ELF-1 (cell line): ENCODE results near the gene TINAG.

Source experiments
- DNase-seq: peaks from one replicate; pipeline ENCODE4 v3.0.0-alpha.2; 2016; ENCODE audit warnings: low read depth, low spot score

Gene TINAG, protein sequence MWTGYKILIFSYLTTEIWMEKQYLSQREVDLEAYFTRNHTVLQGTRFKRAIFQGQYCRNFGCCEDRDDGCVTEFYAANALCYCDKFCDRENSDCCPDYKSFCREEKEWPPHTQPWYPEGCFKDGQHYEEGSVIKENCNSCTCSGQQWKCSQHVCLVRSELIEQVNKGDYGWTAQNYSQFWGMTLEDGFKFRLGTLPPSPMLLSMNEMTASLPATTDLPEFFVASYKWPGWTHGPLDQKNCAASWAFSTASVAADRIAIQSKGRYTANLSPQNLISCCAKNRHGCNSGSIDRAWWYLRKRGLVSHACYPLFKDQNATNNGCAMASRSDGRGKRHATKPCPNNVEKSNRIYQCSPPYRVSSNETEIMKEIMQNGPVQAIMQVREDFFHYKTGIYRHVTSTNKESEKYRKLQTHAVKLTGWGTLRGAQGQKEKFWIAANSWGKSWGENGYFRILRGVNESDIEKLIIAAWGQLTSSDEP

DNA sequence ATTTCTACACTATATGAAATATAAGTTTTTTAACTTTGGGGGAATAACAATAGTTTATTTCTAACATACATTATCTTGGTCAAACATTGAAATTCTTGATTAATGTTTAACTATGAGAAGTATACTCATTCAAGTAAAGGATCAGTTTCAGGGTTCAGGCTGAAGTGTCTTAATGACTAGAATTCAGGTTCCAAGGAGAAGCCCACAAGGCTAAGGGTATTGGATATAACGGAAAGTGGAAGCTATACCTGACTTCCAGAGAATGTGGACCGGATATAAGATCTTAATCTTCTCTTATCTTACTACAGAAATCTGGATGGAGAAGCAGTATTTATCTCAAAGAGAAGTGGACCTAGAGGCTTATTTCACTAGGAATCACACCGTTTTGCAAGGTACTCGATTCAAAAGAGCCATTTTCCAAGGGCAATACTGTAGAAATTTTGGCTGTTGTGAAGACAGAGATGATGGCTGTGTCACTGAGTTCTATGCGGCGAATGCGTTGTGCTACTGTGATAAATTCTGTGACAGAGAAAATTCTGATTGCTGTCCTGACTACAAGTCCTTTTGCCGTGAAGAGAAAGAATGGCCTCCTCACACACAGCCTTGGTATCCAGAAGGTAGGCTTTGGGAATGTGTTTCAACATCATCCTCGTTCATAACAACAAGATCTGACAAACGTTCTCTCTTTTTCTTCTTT, at the start of gene TINAG:
Gene TINAG, plus strand, starts transcription at position 153 of the 697 bp plus-strand sequence. Its CDS starts 110 bp downstream, at position 263.
- DNase-seq: no peak

DNA sequence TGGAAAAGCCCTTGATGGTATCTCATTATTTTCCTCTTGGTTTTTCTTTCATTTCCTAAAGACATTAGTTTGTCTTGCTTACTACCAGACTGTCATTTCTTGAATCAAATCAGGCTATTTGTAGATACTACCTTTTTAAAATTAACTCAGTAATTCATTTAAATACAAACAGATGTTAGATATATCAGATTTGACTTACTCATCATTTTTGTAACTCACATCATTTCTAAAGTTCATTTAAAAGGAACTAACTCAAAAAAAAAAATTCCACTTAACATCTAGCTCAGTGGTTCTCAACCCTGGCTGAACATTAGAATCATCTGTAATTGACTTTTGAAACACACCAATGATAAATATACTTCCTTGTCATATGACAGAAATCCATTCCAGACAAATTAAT, 48.2 kb upstream of the TINAG start:
- no peak for DNase-seq

DNA sequence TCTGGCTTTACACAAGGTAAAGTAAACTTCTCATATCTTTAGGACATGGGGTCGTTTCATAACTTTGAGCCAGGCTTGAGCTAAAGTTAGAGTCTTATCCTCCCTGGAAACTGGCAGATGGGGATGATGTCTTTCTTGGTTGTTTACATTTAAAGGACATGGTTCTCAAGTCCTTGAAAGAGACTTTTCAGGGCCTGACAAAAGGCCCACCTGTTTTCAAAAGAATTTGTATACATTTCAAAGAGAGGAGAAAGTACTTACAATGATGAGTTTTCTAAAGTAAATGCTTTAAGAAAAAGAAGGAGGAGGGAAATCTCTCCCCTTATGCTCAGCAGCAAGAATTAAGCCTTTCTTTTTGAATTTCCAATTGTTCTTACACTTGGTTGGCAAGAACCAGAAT, 45.7 kb upstream of the TINAG start:
- DNase-seq: peak; percentile 10

DNA sequence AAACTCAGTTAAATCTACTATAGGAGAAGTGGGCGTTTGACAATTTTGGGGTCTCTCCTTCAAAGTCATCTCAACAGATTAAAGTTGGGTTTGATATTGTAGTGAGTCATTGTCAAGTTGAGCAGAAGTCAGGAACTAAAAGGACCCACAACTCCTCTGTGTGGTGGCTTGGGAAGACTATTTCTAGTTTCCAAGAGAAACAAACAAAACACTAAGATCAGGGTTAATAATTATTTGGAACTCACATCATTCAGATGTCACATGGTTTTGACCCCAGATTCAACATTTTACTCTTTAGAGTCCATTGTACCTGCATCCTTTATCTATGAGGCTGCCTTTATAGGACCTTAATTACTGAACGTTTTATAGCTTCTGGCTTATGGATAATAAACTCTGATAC, 45.3 kb upstream of the TINAG start:
- DNase-seq: no peak

DNA sequence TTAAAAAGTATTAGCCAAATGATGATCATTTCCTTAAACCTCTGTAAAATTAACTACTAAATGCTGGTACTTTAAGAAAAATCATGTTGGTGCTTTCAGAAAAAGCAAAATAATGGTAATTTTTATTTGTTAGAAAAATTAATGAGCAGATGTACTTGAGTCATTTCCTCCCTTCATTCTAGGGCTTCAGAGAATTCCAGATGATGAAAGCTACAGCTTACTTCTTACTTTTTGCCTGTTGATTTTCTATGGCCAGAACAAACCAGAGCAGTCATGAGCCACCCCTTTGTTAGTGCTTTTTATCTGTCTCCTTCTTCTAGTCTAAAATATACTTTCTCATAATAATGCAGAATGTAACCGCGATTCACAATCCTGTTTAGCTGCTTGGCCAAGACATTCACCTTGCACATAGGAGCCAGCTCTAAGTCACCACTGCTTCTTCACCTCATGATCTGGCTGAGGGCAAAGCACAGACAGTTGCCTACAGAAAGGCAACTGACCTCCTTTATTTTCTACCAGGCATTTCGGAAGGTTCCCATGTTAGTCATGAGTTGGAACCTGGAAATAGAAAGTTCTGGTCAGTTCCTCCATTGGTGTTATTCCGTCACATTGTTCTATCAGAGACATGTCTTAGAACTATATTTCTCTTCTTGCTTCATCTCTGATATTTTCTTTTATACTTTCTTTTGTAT, 43.5 kb upstream of the TINAG start:
- no peak for DNase-seq

DNA sequence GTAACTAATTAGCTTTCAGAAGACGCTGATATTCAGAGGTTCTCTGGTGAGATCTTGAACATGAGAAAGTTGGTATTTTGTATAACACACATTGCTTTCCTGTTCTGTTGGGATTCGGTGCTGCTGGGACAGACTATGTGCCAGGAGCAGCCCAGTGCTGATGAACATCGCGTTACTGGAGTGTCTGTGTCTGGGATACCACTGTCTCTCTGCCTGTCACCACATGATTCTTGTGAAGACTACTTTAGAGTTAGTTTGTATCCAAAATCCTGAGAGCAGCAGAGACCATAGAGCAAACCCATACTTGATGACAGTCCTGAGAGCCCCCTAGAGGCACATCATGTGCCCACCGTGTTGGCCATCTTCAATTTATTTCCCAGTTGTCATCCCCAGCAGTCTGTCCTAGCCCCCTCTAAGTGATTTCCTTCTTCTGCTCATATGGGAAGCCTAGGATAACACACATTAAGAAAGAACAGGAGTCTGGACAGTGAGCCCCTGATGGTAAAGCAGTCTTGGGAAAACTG, 41.8 kb upstream of the TINAG start:
- peak; percentile 31 for DNase-seq

DNA sequence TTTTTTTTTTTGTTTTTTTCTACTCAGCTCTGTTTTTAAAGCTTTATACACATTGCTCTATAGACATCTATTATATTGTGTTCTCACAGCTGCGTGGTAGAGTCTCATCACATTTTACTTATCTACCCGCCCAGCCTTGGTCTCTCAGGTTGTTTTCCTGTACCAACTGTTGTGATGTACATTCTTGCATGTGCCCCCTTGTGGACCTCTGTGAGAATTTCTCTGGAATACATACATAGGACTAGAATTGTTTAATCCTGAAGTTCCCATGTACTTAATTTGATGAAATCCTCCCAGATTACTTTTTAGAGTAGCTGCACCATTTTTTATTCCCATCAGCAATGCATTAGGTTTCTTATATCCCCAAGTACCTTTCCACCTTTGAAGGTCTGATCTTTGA, 40.4 kb upstream of the TINAG start:
- DNase-seq: no peak

DNA sequence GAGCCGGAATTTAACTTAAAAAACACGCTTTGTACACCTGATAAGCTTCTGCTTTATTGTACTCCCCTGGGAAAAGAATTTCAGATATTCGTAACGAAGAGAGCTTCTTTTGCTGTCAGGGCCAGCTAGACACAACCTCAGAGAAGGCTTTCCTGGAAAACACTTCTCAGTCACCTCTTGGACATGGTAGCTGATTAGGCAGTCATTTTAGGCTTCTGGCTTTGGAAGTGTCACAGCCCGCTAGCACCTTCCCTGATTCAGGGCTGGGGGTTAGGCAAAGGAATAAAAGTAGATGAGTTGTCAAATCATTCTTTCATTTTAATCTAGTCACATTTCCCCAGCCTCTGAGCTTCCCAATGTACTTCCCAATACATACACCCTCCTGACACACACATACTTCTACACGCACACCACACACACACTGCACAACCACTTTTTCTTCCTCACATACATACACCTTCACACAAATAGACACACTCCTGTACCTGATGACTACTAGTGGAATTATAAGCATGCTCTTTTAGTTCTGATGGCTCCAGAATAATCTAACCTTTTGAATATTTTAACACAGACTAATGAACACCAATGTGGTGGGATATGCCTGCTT, 34.9 kb upstream of the TINAG start:
- no peak for DNase-seq

DNA sequence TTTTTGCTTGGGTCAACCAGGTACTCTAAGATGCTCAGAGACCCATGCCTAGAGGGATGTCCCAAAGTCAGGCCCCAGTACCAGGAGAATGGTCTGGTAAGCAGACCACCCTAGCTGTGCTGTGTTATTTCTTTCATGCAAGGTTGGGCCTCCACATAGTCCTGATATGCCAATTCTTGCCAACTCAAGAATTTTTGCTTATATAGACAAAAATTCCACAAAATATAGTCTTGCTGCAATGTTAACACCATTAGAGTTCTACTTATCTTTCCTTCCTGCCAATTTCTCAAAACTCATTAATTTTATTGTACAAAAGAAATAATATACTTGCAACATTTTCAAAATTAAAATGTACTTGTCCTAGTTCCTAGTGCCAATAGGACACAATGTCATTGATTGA, 33.9 kb upstream of the TINAG start:
- DNase-seq: no peak

DNA sequence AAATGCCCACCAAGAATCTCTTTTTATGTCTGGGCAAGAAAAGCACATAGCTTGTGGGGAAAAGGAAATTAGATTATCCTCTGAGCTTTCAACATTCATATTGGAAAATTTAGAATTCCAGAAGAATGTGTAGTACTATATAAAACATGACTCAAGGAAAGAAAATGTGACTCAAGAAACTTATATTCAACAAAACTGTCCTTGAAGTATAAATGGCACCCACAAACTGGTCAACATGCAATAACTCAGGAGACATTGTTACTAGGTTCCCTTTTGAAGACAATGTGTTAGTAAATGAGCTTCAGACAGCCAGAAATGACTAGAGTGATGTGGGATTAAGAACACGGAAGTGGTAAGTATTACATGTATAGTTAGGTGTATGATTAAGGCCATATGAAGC, 26.1 kb upstream of the TINAG start:
- no peak for DNase-seq

DNA sequence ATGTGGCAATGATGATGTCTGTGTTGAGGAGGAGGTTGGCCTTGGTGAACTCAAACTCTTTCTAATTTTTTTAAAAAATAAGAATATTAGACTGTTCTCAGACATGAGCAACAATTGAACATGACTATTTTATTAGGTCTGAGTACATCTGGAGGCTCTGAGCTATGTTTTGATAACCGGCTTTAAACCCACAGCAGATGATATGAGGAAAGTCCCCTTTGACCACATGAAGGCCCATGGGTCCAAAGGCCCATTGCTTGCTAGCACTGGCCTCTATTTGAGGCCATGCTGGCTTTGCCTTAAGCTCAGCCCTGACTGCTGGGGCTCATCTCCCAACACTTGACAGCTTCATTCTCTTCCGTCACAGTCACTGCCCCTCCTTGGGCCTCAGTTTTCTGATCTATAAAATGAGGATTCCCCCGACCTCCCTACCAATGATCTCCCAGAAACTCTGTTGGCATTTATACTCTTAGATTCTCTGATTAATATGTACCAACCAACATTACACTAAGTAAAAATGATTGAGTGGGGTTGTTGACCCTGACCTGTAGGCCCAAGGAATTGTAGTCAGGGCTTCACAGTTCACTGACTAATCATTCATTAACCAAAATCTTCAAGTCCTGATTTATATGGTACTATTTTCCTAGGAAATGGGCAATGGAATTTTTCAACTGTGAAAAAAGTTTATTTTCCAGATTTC, 23.9 kb upstream of the TINAG start:
- no peak for DNase-seq

DNA sequence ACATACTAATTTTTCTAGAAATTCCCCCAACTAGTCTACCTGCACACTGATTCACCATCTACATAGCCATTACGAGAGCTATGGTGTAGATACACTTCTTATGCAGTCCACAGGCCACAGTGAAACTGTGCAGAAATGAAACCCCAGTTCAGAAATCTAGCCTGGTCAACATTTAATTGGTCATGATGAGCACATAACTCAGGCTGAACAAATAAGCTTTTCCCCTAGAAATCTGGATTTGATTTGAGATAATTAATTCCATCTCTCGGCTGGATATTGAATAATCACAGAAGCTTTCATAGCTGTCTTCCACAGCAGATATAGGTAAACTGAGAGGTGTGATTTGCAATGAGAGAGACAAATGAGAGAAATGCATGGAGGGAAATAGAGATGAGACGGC, 22.6 kb upstream of the TINAG start:
- no peak for DNase-seq

DNA sequence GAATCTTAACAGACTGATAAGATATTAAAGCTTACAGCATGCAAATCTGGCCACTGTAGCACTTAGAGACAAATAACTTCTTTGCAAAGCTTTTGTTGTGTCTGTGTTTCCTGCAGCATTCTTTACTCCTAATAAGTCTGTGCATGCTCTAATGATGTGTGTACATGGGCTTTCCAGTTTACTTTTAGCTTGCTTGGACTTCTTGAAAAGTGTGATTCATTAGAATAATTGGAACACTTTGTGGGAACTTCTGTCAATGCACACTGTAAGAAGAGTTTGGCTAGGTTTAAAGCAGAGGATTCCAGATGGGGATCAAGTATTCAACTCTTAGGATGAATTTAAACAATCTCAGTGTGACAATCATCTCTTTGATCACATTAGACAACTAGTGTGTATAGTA, 22.1 kb upstream of the TINAG start:
- no peak for DNase-seq

DNA sequence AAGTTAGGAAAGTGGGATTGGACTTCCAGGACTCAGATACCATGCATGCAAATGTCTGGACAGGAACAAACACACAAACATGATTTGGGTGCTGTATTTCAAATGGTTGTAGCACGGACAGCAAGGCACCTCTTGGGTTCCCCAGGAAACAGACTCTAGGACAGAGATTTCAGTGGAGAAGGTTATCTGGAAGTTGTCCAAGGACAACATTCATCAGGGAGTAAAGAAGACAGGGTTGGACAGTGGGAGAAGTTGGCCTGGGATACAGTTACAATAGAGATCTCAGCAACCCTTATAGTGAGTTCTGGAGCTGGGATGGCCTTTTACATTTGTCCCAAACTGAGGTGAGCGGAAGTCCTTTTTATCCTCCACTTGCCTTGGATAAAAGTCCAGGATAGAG, 19.8 kb upstream of the TINAG start:
- no peak for DNase-seq

DNA sequence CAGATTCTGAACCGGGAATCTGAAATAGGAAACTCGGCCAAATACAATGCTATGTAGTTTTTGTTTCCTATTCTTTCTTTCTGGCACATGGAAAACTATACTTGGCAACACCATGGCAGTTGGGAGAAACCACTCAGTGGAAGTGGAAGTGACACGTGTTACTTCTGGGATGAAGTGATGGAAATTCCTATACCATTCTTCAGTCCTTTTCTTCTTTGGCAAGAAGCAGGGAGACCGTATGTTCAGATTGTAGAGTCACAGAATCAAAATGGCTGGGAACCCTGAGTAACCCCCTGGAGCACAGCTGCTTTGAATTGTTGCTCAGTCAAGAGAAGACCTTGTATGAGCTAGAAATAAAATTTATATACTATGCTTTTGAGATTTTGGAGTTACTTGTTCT, 18.8 kb upstream of the TINAG start:
- DNase-seq: no peak

DNA sequence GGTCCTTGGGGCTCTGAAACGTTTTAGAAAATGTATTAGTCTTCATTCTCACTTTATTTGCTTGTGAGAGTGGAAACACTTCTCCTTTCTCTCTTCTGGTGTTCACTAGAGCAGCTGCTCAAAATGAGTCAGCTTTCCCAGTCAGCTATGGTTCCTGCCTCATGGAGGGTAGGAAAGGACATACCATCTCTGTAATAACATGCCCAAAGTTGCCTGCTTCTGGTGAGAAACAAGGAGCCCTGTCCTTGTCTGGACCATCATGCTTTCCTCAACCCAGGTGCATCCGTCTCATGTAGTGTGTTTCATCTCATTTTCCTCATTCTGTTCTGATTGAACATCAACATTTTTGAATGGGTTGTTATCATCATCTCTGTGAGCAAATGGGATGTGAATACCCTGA, 17.1 kb upstream of the TINAG start:
- DNase-seq: no peak

DNA sequence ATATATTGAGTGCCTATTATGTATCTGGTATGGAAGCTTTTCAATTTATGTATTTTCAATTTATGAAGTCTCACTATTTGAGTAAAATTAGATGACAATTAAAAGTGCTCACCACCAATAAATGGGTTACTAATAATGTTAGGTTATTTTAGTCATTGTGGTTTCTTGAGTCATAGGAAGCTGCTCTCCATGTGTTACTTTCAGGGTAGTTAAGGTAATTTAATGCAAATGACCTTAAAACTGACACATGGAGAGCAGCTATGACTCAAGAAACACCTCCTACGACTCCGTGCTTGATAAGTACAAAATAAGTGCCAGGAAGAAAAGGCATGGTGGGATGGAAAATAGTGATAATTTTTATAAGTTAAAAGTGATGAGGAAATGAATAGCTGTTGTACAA, 16.5 kb upstream of the TINAG start:
- no peak for DNase-seq

DNA sequence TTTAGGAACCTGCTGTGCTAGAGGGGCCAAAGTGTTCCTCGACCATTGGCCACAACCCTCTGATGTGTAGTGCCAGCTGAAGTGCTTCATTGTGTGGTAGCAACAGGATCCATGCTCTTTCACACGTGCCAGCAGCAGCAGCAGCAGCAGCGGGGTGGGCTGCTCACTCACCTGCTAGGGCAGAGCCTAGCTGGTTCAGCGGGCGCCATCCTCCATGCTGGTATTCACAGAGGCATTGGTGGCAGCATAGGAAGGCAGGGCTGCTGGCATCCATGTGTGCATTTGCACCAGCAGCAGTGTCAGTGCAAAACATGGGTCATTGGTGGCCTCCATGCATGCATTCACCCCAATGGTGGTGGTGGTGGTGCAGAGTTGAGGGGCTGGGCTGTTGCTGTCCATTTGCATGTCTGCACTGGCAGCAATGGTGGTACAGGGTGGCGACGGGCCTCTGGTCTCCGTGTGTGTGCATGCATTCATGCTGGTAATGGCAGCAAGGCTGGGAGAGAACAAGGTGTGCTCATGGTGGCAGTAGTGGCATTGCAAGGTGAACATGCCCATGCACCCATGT, 13.2 kb upstream of the TINAG start:
- no peak for DNase-seq

DNA sequence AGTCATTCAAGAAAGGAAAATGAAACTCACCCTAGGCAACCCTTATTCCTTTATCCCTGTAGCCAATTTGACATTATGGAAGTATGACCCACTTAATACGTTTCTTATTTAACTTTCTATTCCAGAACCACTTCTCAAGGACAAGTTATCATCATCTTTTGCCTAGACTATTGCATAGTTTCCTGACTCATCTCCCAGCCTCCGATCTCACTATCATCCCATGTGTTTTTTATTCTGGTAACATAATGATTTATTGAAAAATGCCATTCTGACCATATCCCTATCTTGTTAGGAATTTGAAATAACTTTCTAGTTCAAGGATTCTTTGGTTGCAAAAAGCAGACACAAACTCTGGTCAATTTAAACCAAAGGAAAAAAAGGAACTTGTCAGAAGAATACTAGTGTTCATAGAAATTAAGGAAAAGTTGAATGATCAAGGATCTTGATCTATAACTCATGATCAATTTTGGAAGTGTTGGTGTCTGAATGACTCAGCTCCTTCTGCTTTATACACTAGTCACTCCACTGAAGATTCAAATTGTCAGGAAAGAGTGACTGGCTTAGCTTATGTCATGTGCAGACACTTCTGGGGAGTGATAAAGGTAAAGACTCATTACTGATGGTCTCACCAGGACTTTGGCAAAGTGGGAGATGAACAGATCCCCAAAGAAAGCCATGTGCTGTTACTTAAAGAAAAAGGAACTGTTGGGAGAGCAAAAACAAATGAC, 8.5 kb upstream of the TINAG start:
- DNase-seq: no peak

DNA sequence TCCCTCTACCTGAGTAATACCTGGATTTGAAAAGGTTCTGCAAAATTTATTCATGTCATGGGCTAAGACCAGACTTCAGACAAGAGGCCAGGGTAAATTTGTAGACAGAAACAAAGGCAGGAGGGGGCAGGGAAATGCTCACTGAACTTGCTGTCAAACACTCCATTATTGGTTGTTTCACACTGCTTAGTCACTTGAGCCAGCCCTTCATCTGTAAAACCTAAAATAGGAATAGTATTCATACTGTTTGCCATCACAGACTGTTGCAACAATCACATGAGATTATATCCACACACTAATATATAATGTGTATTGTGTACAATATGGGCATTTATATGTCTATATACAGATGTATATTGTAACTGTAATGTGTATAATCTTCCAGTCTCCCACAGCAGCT, 6.5 kb upstream of the TINAG start:
- no peak for DNase-seq
